ENCODE results near the gene NADK2.
A peak's percentile ranks its signal among the peaks of the same experiment; 100 is the strongest.

Gene NADK2

GRCh38 chr5:36147681-36148080 is 94.0 kb downstream of the NADK2 start (continued):
- TF ChIP-seq ZBTB26 (tag by site-specific recombination; optimal IDR thresholded peaks at IDR 0.05), result no peak
- no peak for TF ChIP-seq ZNF311 (tag by site-specific recombination; IDR thresholded peaks at IDR 0.05; ENCODE audit: borderline replicate concordance)

GRCh38 chr5:36146390-36146789 is 95.3 kb downstream of the NADK2 start:
- ChIA-PET CTCF (interaction anchor here (0.5 kb wide), 1 partner anchor 86 kb away, joined by 3 read pairs; no protein-coding TSS in a partner anchor), POLR2A (no interaction called here)
- Histone ChIP-seq H3K36me3 (ENCODE audit: control insufficient read depth in 2 of 2, insufficient read depth in 1 of 2, low read length in 2 of 2) (peaks cover 11 to 15% of the 10 kb centered on the region in 2 experiments), H3K27ac (ENCODE audit: extremely low read depth, low read depth, low read length) (no peak overlapping the region), H3K4me1 (ENCODE audit: control insufficient read depth, insufficient read depth, low read length) (peaks cover 8% of the 10 kb centered on the region; the same call in 1 of the 2 replicates), H3K9me3 (ENCODE audit: control insufficient read depth, insufficient read depth, low read depth, low read length) (no peaks in the 10 kb centered on the region), H3K4me3 (ENCODE audit: low read depth, low read length) (no peak overlapping the region)
- TF ChIP-seq ZNF518A (tag by site-specific recombination; conservative IDR thresholded peaks at IDR 0.05; ENCODE audit: low read depth) (no peak), ZNF121 (tag by site-specific recombination; IDR thresholded peaks at IDR 0.05) (peak; percentile 94)

GRCh38 chr5:36145311-36145710 is 96.4 kb downstream of the NADK2 start:
- H3K9me3 ChIP-seq (ENCODE audit: control insufficient read depth, insufficient read depth, low read depth, low read length), result no peaks in the 10 kb centered on the region
- CTCF ChIA-PET, result interaction anchor here (0.6 kb wide), 1 partner anchor 211 kb away, joined by 3 read pairs; no protein-coding TSS in a partner anchor
- peaks cover 13 to 22% of the 10 kb centered on the region in 2 experiments for H3K36me3 ChIP-seq (ENCODE audit: control insufficient read depth in 2 of 2, insufficient read depth in 1 of 2, low read length in 2 of 2)
- TF ChIP-seq ZSCAN16 (tag by site-specific recombination; IDR thresholded peaks at IDR 0.05), result no peak
- TF ChIP-seq ZNF626 (tag by site-specific recombination; IDR thresholded peaks at IDR 0.05), result no peak
- no peak for TF ChIP-seq PRDM6 (tag by site-specific recombination; IDR thresholded peaks at IDR 0.05)
- TF ChIP-seq ZNF2 (tag by site-specific recombination; IDR thresholded peaks at IDR 0.05), result no peak
- TF ChIP-seq ZFP37 (tag by site-specific recombination; IDR thresholded peaks at IDR 0.05), result no peak
- TF ChIP-seq ZNF449 (tag by site-specific recombination; IDR thresholded peaks at IDR 0.05), result no peak
- no peak for TF ChIP-seq MYNN (tag by site-specific recombination; IDR thresholded peaks at IDR 0.05; ENCODE audit: borderline replicate concordance)
- TF ChIP-seq ZNF548 (tag by site-specific recombination; IDR thresholded peaks at IDR 0.05), result no peak
- no peak for TF ChIP-seq ZNF266 (tag by site-specific recombination; IDR thresholded peaks at IDR 0.05; ENCODE audit: low read depth)
- POLR2A ChIA-PET, result no interaction called here
- H3K4me1 ChIP-seq (ENCODE audit: control insufficient read depth, insufficient read depth, low read length), result peaks cover 5% of the 10 kb centered on the region; the same call in 1 of the 2 replicates
- H3K4me3 ChIP-seq (ENCODE audit: low read depth, low read length), result no peak overlapping the region
- H3K27ac ChIP-seq (ENCODE audit: extremely low read depth, low read depth, low read length), result no peak overlapping the region
